GM12801 (cell line): ENCODE data around the gene PLCL1.

ENCODE experiments used
- CTCF ChIP-seq: IDR thresholded peaks from one replicate; pipeline ENCODE4 v1.5.1; 2011; ENCODE audit warnings: control low read depth; ENCODE audit not compliant: insufficient read length; ENCODE audit errors: extremely low read depth

The PLCL1 gene

DNA sequence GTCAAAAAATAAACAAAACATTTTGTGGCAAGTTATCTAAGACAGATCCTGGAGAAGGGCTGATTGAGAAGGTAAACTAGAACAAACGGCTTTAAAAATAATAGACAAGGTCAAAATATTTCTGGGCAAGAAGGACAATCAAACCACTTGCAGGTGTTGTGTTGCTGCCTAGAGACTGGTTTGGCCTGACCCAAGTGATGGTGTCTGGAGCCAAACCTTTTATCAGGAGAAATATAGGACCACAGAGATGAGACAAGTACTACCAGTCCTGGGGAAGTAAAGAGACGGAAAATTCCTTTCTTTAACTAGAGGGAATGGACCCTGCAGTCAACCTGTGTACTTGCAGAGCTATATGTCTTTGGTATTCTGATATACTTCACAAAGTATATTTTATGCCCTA, 44.2 kb downstream of the PLCL1 start:
- no peak for TF ChIP-seq CTCF

DNA sequence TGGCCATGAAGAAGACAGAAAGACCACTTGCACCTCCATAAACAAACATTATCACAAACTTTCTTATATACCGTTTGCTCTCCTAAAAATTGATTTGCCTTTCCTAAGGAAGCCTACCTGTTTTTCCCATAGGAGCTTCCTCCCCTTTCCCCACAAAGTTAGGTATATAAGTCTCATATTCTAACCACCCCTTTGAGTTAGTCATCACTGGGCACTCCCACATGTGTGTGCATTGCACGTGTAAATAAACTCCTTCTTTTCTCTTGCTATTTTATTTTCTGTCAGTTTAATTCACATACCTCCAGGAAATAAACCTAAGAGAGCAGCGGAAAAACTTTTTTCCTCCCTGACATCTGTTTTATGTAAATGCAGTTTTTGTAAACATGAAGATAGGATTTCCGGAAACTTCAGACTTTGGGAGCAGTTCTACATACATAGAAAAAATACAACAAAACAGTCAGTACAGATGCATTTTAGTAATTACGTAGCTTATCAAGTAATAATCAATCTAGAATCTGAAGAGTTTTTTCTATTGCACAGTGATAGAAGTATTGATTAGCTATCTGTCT, 46.6 kb downstream of the PLCL1 start:
- no peak for TF ChIP-seq CTCF

GRCh38 chr2:197851451-197851850, 47.1 kb downstream of the PLCL1 start:
- no peak for TF ChIP-seq CTCF

DNA sequence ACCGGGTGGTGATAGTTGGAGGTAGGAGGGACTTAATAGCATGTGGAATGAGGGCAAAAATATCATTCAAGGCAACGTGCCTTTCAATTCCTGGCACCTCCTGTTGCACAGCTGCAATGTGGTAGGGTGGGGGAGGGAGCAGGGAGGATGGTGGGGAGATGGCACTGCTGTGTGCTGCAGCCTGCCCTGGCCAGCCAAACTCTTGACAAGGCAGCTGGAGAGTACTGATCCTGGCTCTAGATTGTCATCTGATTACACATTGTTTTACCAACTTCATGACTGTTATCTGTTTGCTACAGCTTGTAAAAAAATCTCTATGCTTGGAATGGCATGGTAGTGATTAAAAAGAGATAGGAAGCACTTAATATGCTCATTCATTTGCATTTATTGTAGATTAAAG, 47.7 kb downstream of the PLCL1 start:
- TF ChIP-seq CTCF: no peak

DNA sequence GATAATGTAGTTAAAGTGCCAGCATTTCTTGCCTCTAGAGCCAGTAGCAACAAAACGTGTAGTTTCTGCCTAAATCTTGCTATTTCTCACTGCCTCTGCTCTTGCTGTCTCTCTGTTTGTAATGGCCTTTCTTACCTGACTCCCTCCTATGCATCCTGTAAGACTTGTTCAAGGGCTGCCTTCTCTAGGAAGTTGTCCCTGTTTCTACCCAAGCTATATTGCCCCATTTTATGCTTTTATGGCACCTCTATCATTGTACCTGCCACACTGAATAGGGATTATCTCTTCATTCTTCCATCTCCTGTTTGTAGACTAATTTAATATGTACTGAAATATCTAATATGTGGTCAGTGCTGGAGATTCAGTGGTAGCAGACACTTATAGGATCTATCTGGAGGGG, 49.2 kb downstream of the PLCL1 start:
- no peak for TF ChIP-seq CTCF

- TF ChIP-seq CTCF: no peak
Observed at GRCh38 chr2:197857476-197858107, 53.2 kb downstream of the PLCL1 start.

GRCh38 chr2:197858607-197859140, 54.3 kb downstream of the PLCL1 start:
- TF ChIP-seq CTCF: no peak
